ENCODE results near the gene XYLT1. TPM values are rescaled to one million over a fixed set of nuclear protein-coding genes. Genes with fewer than 3 reads are reported as not detected.

The XYLT1 gene
- total RNA-seq, 1 donor from 2014 or later: 17.0 TPM

DNA sequence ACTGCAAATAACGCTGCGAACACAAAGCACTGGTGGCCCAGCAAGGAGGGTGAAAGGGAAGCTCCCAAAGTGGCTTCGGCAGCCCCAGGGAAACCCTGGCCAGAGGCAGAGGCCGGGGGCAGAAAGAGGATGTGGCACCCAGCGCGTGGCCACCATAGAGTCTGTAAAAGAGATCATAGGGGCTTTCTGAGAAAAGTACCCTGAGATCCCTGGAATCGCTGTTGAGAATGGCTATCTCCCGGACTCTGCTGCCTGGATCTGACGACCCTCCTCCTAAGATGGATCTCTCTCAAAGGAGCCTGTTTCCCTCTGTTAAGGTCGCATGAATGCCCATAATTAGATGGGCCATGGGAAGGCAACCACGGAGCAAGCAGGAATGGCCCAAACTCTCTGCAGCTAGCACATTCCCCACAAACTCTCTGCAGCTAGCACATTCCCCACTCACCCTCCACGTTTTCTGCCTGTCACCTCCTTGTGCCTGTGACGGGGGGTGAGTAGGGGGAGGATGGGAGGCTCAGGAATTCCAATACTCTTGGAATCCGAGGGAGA lies 364.4 kb downstream of the XYLT1 start:
- DNase-seq (ENCODE audit: low spot score): no peak

DNA sequence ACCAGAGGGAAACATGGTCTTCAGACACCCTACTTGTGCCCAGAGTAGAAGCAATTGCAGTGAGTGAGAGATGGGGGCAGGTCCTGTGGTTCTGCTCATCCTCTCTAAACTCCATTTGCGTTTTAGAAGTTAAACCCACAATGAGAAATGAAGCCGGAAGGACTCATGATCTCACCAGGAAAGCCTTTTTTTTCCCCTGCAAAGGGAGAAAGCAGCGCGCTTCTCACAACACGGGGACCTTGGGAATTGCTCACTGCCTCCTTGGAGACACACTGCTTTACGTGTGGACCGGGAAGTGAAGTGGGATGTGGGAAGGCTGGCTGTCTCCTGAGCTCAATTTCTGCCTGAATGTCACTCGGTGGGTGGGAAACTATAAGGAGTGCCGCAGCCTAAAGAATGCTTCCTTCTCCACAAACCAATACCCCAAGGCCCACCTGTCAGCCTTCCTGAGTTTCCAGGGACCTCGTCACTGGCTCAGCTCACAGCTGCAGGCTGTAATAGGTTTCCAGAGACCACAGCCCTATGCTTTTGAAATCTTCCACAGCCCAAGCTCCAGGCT lies 365.4 kb downstream of the XYLT1 start:
- no peak for DNase-seq (ENCODE audit: low spot score)

DNA sequence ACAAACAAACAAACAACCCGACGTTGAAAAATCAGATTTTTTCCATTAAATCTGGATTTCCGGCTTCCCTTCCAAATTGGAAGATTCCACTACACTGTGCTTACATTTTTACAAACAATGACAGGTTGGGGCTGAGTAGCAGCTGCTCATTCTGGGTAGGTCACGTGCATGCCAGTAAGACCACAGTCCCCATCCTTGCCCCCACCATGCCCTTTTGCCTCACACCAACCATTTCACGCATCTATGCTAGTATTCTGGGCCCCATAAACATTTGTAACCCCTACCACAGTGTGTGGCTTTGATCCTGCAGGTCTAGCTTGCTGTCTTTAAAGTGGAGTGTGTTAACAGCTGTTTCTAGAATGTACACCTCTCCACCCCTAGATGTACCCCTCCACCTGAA lies 366.1 kb downstream of the XYLT1 start:
- no peak for DNase-seq (ENCODE audit: low spot score)

DNA sequence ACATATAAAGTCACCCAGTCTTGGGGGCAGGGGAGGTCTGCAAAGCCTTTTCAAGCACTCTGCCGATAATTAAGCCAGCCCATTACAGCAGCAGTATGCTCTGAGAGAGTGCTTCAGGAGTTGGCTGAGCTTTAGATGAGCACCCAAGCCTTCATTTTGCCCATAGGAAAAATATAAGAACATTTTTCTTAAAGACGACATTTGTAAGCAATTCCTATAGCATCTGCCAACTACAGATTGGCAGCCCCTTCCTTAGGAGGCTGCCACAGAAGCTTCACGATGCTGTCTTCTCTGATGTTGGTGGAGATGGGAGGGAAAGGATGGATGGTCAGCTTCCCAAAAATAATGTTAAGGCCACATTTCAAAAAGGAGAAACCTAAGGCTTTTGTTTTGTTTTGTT lies 367.5 kb downstream of the XYLT1 start:
- DNase-seq (ENCODE audit: low spot score): no peak

DNA sequence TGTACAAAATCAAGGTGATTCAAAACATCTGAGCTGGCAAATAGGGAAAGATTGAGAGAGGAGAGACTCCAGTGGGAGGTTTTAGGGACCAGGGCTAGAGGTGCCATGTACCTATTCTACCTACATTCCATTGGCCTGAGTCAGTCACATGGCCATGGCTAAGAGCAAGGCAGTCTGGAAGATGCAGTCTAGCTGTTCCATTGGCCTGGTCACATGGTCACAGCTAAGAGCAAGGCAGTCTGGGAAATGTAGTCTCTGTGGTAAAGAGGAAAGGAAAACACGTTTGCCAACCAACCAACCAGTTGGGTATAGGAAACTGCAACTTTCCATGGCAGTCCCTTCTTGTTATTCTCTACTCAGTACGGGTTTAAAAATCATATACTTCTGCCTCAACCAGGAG lies 369.1 kb downstream of the XYLT1 start:
- DNase-seq (ENCODE audit: low spot score): no peak

DNA sequence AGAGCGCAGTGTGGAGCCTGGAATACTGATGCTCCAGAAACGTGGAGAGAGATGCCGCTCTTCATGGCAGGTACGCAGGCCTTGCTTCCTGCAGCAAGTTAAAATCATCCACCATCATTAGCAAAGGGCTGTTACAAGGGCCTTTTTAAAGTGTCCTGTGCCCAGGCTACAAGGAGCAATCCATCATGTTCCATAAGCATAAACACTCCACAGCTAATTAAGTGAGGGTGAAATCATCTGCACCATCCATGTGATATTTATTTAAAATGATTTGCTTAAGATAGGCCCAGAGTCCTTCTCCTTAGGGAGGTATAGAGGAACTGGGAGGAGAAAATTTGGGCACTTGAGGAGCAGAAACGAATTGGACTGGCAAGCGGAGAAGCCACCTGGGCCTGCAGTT lies 372.1 kb downstream of the XYLT1 start:
- DNase-seq (ENCODE audit: low spot score): no peak

DNA sequence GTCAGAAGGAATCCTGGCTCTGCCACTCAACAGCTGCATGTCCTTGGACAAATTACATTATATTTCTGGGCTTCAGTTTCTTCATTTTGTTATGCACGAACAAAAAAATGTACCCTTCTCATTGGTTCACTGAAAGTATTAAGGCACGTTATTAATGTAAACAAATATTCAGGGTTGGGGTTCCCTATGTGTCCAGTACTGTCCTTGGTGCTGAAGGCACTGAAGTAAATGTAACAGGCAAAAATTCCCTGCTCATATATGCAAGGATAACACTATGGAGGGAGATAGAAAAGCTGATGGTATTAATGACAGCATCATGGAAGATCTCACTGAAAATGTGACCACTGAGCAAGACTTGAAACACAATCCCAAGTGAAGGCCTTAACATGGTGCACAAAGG lies 386.6 kb downstream of the XYLT1 start:
- no peak for DNase-seq (ENCODE audit: low spot score)

DNA sequence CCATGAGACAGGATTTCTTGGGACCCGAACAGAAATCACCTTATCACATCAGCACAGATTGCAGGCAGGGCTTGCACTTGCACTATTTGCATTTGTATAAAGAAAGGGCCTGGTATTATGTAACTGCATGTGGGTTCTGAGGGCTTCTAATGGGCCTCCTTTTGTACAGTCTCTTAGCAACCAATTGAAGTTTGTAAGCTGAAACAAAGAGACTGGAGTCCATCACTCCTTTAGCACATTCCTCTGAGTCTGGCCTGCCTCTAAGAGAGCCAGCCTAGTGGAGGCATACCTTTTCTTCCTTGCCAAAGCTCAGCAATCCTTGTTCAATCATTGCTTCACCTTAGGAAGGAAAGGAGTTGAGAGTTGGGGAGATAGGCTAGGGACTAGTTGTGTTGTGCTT lies 387.1 kb downstream of the XYLT1 start:
- no peak for DNase-seq (ENCODE audit: low spot score)

DNA sequence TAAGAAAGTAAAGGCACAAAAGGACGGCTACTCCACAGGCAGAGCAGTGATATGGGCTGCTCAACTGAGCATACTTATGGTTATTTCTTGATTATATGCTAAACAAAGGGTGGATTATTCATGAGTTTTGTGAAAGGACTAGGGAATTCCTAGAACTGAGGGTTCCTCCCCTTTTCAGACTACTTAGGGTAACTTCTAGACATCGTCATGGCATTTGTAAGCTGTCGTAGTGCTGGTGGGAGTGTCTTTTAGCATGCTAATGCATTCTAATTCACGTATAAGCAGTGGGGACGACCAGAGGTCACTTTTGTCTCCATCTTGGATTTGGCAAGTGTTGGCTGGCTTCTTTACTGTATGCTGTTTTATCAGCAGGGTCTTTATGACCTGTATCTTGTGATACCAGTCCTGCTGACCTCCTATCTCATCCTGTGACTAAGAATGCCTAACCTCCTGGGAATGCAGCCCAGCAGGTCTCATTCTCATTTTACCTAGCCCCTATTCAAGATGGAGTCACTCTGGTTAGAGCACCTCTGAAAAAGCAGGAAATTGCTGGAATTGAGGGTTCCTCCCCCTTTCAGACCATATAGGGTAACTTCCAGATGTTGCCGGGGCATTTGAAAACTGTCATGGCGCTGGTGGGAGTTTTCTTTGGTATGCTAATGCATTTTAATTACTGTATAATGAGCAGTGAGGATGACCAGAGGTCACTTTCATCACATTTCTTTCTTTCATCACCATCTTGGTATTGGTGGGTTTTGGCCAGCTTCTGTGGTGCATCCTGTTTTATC lies 388.5 kb downstream of the XYLT1 start:
- DNase-seq (ENCODE audit: low spot score): no peak

DNA sequence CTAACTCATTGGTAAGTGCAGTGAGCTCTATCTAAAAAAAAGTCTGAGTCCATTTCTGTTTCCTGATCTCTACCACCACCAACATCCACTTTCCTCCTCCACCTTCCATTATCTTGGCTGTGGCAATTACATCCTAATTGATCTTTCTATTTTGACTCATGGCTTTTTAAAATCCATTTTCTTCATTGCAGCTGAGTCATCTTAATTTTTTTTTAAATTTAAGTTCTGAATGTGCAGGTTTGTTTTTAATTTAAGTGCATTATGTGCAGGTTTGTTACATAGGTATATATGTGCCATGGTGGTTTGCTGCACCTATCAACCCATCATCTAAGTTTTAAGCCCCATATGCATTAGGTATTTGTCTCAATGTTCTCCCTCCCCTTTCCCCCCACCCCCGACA lies 390.7 kb downstream of the XYLT1 start:
- no peak for DNase-seq (ENCODE audit: low spot score)

DNA sequence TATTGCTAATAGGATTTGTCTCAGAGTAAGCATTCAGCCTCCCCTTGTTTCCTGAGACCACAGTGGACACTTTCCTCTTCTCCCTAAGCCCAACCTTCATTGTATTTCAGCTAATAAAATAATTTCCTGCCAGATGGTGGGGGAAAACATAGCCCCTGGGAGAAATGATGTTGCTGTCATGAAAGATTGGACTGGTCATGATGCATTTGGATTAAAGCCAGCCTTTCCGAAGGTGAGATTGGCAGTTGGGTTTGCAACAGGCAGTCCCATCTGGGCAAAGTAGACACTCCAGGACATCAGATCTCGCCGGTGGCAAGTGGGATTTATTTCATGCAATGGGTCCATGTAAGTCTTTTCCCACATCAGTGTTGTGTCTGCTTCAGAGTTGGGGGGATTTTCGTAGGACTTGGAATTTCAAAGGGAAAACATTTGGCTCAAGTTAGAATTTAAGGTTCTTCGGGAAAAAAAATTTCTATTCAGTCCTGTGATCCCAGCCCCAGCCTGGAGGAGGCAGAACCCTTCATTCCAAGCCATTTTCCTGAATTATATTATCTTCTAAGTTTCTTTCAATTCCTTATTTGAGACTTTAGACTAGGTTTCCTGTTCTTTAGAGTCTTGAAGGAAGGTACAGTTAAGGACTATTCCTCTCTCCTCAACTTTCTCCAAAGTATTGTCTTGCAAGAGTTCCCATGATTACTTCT lies 391.7 kb downstream of the XYLT1 start:
- DNase-seq (ENCODE audit: low spot score): no peak

DNA sequence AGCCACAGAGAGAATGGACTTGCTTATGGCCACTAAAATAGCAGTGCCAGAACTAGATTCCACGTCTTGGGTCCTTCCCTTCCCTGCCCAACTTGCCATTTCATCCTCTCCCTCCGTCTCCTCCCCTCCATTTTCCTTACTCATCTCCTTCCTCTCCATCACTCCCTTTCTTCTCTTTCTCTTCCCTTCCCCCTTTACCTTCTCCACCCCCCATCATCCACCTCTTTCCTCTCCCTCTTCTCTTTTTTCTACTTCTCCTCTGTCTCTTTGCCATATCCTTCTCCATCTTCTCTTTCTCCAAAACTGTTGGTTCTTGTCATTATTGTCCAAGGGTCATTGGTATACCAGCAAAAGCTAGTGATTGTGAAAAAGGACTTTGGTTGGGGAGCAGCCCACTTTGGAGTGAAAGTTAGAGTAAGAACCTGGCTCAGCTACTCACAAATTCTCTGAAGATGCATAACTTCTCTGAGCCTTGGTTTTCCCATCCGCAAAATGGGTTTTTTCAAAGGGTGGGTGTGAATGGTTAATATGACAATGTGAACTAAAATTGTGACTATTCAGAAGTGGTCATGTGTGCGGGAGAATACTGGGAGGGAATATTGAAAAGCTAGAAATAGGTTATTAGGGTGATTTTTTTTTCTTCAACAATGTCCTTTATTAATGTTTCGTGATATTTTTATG lies 393.8 kb downstream of the XYLT1 start:
- DNase-seq (ENCODE audit: low spot score): no peak

DNA sequence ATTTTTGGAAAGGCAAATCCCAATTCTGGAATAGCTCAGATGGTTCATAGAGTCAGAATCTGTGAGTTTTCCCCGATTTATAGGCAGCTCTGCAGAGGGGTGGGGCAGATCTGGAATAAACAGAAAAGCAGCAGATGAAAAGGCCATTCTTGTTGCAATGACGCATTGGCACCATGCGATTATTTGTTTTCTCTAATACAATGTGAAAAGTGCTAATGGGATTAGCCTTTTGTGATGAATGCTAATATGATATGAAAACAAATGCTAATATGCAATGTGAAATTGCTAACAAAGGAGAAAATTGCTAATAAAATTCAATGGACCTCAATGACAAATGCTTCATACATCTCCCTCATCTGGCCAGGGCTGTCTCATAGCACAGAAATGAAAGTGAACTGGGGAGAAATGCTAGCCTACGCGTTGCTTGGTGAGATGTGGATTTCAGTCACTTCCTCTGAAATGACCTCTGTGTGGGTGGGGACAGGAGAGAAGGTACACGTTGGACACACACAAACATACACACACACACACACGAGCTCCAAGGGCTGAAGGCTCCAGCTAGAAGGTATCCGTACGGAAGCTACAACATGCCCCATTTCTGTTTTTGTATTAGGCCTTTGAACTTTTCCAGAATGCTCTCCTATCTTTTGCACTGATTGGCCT lies 394.5 kb downstream of the XYLT1 start:
- no peak for DNase-seq (ENCODE audit: low spot score)

DNA sequence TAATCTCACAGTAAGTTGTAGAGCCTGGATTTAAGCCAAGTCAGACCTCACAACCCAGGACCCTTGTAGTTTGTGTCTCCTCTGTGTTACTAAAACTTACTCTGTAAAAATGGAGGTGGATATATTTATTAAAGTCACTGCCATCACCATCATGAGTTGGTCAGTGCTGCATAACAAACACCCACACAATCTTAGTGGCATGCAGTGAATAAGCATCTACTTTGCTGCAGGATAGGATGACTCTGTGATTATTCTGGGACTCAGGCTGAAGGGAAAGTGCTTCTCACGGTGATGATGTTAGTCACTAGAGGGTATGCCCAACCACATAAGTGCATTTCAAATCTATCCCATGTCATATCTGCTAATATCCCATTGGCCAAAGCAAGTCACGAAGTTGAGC lies 398.7 kb downstream of the XYLT1 start:
- no peak for DNase-seq (ENCODE audit: low spot score)

DNA sequence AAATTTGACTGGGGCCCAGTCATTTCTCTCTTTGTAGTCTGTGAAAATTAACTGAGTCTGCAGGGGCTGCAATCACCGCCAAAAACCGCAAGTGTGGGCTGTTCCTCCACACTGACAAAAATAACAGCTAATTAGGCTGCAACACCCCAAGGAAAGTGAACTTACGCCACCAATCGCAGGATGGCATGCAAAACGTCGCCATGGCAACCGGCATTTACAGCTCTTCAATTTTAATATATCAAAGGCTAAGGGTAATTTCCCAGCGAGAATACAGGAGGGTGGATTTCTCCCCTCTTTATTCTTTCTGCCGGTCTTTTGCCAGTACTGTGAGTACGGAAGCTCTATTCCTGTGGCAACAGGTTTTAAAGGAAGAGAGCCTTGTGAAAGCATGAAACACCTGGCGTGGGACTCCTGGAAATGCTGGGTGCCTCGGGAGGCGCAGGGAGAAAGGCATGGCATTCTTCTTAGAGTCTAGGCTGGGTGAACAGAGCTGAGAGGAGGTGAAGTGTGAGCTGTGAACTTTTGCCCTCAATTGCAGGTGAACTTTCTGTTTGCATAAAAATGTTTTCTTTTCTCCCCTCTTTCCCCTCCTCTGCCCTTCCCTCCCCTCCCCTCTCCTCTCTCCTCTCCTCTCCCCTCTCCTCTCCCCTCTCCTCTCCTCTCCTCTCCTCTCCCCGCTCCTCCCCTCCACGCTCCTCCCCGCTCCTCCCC lies 399.7 kb downstream of the XYLT1 start:
- DNase-seq (ENCODE audit: low spot score): no peak

DNA sequence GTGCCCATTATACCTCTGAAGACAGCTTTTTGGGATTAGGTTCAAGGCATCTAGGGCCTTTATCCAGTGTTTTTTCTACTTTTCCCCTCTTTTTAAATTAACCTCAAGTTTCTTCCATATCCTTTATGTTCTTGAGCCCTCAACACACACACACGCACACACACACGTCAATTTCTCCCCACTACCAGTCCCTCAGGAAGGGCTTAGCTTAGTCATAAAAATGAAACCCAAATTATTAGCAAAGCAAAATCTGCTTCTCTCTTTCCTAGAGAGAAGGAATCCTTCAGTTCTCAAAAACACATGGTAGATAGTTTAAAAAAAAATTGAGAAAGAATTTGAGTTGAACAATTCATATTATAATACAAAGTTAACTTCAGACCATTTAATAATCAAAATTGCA lies 401.1 kb downstream of the XYLT1 start:
- no peak for DNase-seq (ENCODE audit: low spot score)

DNA sequence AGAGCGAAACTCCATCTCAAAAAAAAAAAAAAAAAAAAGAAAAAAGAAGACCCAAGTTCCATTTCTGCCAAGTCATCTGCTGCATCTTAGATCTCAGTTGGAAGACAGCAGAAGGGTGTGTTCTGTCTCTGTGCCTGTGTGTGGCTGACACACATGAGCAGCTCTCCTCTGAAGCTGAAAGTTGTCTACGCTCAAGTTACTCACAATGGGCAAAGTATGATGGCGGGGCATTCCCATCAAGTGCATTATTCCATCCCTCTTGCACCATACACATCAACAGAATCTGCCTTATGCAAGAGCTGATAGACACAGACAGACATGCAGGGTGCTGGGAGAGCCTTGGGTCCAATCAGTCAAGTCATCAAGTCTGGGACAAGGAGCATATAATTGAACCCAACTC lies 402.2 kb downstream of the XYLT1 start:
- no peak for DNase-seq (ENCODE audit: low spot score)

DNA sequence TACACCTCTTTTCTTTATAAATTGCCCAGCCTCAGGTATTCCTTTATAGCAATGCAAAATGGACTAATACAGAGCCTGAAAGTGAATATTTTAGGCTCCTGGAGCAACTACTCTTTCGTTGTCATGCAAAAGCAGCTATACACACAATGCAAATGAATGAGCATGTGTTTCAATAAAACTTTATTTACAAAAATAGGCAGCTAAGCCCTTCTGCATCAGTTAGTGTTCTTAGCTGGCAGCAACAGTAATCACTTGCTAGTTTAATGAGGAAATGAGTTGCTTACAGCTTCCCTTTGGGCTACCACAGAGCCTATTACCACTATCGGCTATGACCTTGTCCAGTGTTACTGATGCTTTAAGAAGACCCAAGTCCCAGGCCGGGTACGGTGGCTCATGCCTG lies 402.9 kb downstream of the XYLT1 start:
- DNase-seq (ENCODE audit: low spot score): no peak

DNA sequence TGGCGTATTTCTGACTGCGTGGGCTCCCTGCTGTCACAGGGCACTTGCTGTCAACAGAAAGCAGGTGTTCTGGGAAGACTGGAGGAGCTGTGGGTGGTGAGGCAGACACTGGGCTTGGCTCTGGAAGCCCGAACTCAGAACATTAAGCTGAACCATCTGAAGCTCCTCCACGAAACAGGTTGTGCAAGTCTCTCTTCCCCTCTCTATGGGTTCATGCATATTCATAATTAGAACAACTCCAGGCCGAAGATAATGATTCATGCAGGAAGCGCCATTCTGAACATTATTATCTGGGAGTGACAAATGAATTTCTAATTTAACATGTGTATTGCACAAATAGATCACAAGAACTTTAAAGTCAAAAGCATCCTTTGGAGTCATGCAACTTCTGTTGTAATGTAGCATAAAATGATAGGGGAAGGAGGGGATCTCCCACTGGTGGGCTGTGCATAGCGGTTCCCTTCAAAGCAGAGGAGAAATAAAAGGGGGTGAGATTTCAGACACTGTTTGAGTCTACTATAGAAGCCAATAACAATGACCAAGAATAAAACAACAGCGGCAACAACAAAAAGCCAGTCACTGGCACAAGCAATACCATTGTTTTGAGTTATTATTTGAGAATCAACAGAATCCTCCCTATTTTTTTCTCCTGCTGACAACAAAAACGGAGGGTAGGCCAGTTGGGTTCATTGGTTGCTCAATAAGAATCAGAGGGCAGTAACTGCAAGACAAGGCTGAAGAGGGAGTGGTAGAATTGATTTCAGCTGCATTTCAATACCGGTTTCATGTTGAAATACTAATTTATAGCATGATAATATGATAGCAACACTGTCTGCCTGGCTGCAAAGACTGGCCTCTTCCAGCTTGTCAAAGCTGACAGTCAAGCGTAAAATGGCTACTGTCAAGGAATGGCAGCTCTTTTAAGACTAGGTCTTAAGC lies 407.3 kb downstream of the XYLT1 start:
- DNase-seq (ENCODE audit: low spot score): no peak

DNA sequence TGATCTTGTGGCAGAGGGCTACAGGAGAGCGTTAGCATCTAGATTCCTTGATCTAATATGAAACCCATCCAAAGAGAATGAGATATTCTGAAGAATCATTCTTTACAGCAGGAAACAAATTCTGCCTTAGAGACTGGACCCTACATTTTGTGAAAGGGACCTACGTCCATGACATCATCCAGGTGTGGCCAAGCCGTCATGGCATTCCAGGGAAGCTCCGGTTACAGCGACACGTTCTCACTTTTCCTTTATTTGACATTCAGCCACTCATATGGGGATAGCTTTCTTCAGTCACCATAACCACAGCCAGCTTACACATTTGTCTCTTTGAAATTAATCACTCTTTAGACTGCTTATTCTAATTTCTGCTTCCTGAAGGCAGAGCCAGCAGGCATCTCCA lies 408.1 kb downstream of the XYLT1 start:
- DNase-seq (ENCODE audit: low spot score): no peak

Measured in ureter (tissue), 1 donor.